Umbilical cord (tissue), 2 donors: Measurements from ENCODE around the gene FSD1. TPM values are rescaled to one million over a fixed set of nuclear protein-coding genes. Genes with fewer than 3 reads are reported as not detected.

Source experiments
- DNase-seq: peaks from one replicate; pipeline ENCODE4 v3.0.0-alpha.2; 2015; ENCODE audit warnings: low spot score
- total RNA-seq: library from RNA; depleted of rRNA; stranded (reverse); fragments of >200 nt; gene quantifications from one replicate; pipeline ENCODE4 v1.2.3, GENCODE V29; 2014; ENCODE audit warnings: low replicate concordance; ENCODE audit not compliant: insufficient read depth

The FSD1 gene
- total RNA-seq, 1 donor from 2014 or later, result 3.4 TPM

- no peak for DNase-seq
Observed at GRCh38 chr19:4362831-4363545, 58.6 kb downstream of the FSD1 start.

GRCh38 chr19:4363571-4364304 is 59.3 kb downstream of the FSD1 start:
- DNase-seq, result no peak

- no peak for DNase-seq
Observed at GRCh38 chr19:4365341-4365740, 60.9 kb downstream of the FSD1 start.

- DNase-seq, result no peak
Observed at GRCh38 chr19:4365791-4366665, 61.6 kb downstream of the FSD1 start.

GRCh38 chr19:4366666-4367335 is 62.4 kb downstream of the FSD1 start:
- no peak for DNase-seq

- no peak for DNase-seq
Observed at GRCh38 chr19:4367336-4367723, 62.9 kb downstream of the FSD1 start.

- DNase-seq, result no peak
Observed at GRCh38 chr19:4367781-4368127, 63.4 kb downstream of the FSD1 start.

- no peak for DNase-seq
Observed at GRCh38 chr19:4368128-4368820, 63.9 kb downstream of the FSD1 start.

- no peak for DNase-seq
Observed at GRCh38 chr19:4369109-4369887, 64.9 kb downstream of the FSD1 start.

- no peak for DNase-seq
Observed at GRCh38 chr19:4369888-4370260, 65.5 kb downstream of the FSD1 start.

- no peak for DNase-seq
Observed at GRCh38 chr19:4370418-4371041, 66.1 kb downstream of the FSD1 start.

- DNase-seq, result no peak
Observed at GRCh38 chr19:4371247-4372164, 67.1 kb downstream of the FSD1 start.

- DNase-seq, result peak; percentile 53
Observed at GRCh38 chr19:4372165-4373012, 68.0 kb downstream of the FSD1 start.

GRCh38 chr19:4373013-4373367 is 68.6 kb downstream of the FSD1 start:
- DNase-seq, result no peak
